SK-N-SH (cell line): Measurements from ENCODE around the gene TMEM109. TPM values are rescaled to one million over a fixed set of nuclear protein-coding genes. Genes with fewer than 3 reads are reported as not detected.

Source experiments
- CTCF ChIA-PET: fragments of 300-600, 350-600 bp; formaldehyde crosslinking; extraction: SDS; loops from one replicate; lab custom pipeline; 2021; lab: Yijun Ruan, JAX
- POLR2A ChIA-PET: fragments of 350-600 bp; sonication (Branson Sonifier 250); formaldehyde crosslinking; extraction: SDS; loops from one replicate; lab custom pipeline; 2020; ENCODE audit warnings: antibody characterized with exemption, inconsistent platforms; lab: Yijun Ruan, JAX
- DNase-seq: peaks from one replicate; pipeline ENCODE4 v3.0.0; 2012
- H2AFZ ChIP-seq: fragments of 200-600 bp; sonication (generic); 2 replicates; pipeline ENCODE4 v1.8.1; 2016; ENCODE audit warnings: antibody characterized with exemption, mild to moderate bottlenecking, low read depth
- H3F3A ChIP-seq: fragments of 200-600 bp; sonication (generic); replicated peaks from 2 replicates; pipeline ENCODE3; 2016; ENCODE audit warnings: antibody characterized with exemption, mild to moderate bottlenecking; ENCODE audit not compliant: insufficient read depth
- H3K27ac ChIP-seq, 2 experiments: fragments of 200-500 bp in 1 of 2; fragments of 200-600 bp in 1 of 2; sonication (Bioruptor generic) in 1 of 2; sonication (generic), shearing (Covaris generic) in 1 of 2; 2 replicates each; pipeline versions ENCODE4 v1.5.1 to v1.6.1; 2014 to 2016; ENCODE audit warnings: low read depth in 2 of 2, inconsistent platforms in 1 of 2, low read length in 1 of 2, mild to moderate bottlenecking in 1 of 2, mixed read lengths in 1 of 2
- H3K27me3 ChIP-seq: fragments of 200-600 bp; sonication (generic), shearing (Covaris generic); 2 replicates; pipeline ENCODE4 v1.6.1; 2016; ENCODE audit warnings: mixed run types; ENCODE audit not compliant: insufficient read depth
- H3K36me3 ChIP-seq, 2 experiments: fragments of 200-500 bp in 1 of 2; fragments of 200-600 bp in 1 of 2; sonication (Bioruptor generic) in 1 of 2; sonication (generic) in 1 of 2; replicated peaks in 1 of 2; 2 replicates each; pipeline versions ENCODE3 to v1.5.1; 2014 to 2016; ENCODE audit warnings: low read length in 1 of 2, mild to moderate bottlenecking in 1 of 2; ENCODE audit not compliant: insufficient read depth in 2 of 2, control insufficient read depth in 1 of 2
- H3K4me1 ChIP-seq, 2 experiments: fragments of 200-500 bp in 1 of 2; fragments of 200-600 bp in 1 of 2; sonication (Bioruptor generic) in 1 of 2; sonication (generic), shearing (Covaris generic) in 1 of 2; 2 replicates each; pipeline versions ENCODE4 v1.5.1 to v1.6.1; 2014 to 2016; ENCODE audit warnings: low read depth in 1 of 2, low read length in 1 of 2, mixed run types in 1 of 2; ENCODE audit not compliant: insufficient read depth in 2 of 2, control insufficient read depth in 1 of 2
- H3K4me2 ChIP-seq: fragments of 200-600 bp; sonication (generic), shearing (Covaris generic); 2 replicates; pipeline ENCODE4 v1.6.1; 2017; ENCODE audit warnings: mixed run types
- H3K4me3 ChIP-seq, 2 experiments: fragments of 200-500 bp in 1 of 2; fragments of 200-600 bp in 1 of 2; sonication (Bioruptor generic) in 1 of 2; sonication (generic), shearing (Covaris generic) in 1 of 2; 2 replicates each; pipeline versions ENCODE4 v1.5.1 to v1.8.1; 2014 to 2016; ENCODE audit warnings: low read depth in 2 of 2, inconsistent platforms in 1 of 2, low read length in 1 of 2, mild to moderate bottlenecking in 1 of 2, mixed read lengths in 1 of 2, moderate library complexity in 1 of 2
- H3K79me2 ChIP-seq: fragments of 200-600 bp; sonication (generic); 2 replicates; pipeline ENCODE4 v1.8.1; 2017; ENCODE audit warnings: mild to moderate bottlenecking; ENCODE audit not compliant: insufficient read depth
- H3K9ac ChIP-seq: fragments of 200-600 bp; sonication (generic); 2 replicates; pipeline ENCODE4 v1.6.1; 2017; ENCODE audit warnings: mixed run types
- H3K9me2 ChIP-seq: fragments of 200-600 bp; sonication (generic); 2 replicates; pipeline ENCODE4 v1.6.1; 2017; ENCODE audit warnings: mixed run types
- H3K9me3 ChIP-seq: fragments of 200-600 bp; sonication (generic); 2 replicates; pipeline ENCODE4 v1.6.1; 2017; ENCODE audit warnings: mixed run types, mild to moderate bottlenecking, moderate library complexity
- H4K20me1 ChIP-seq: fragments of 200-600 bp; sonication (generic); 2 replicates; pipeline ENCODE4 v1.6.1; 2017; ENCODE audit warnings: mild to moderate bottlenecking, mixed run types; ENCODE audit not compliant: insufficient read depth
- CTCF ChIP-seq: fragments of 200-600 bp; sonication (generic); IDR thresholded peaks from 2 replicates; pipeline ENCODE4 v1.6.1; 2017; ENCODE audit warnings: antibody characterized with exemption, mild to moderate bottlenecking, moderate library complexity
- ELF1 ChIP-seq: IDR thresholded peaks from 2 replicates; pipeline ENCODE4 v1.4.0; 2012
- EP300 ChIP-seq, 2 experiments: IDR thresholded peaks; 2 replicates each; pipeline versions ENCODE4 v1.4.0 to v1.6.1; 2012; ENCODE audit warnings: borderline replicate concordance in 1 of 2, low read depth in 1 of 2, low read length in 1 of 2
- EZH2phosphoT487 ChIP-seq: fragments of 200-600 bp; sonication (generic); IDR thresholded peaks from 2 replicates; pipeline ENCODE4 v1.6.1; 2017; ENCODE audit warnings: low read depth, mixed run types, mild to moderate bottlenecking, antibody characterized with exemption, moderate library complexity, borderline replicate concordance
- FOXJ3 ChIP-seq: sonication (generic); formaldehyde crosslinking; IDR thresholded peaks from 2 replicates; pipeline ENCODE4 v1.5.1; 2020; ENCODE audit warnings: mild to moderate bottlenecking, missing genetic modification reagents
- GATA2 ChIP-seq: sonication (generic); formaldehyde crosslinking; IDR thresholded peaks from 2 replicates; pipeline ENCODE4 v1.5.0; 2020; ENCODE audit warnings: mild to moderate bottlenecking, missing genetic modification reagents
- JUND ChIP-seq: IDR thresholded peaks from 2 replicates; pipeline ENCODE4 v1.4.0; 2012
- MAX ChIP-seq: IDR thresholded peaks from 2 replicates; pipeline ENCODE4 v1.4.0; 2012; ENCODE audit warnings: low read depth
- MEF2A ChIP-seq: IDR thresholded peaks from 2 replicates; pipeline ENCODE4 v1.4.0; 2012; ENCODE audit warnings: low read depth, borderline replicate concordance
- NFIC ChIP-seq: IDR thresholded peaks from 2 replicates; pipeline ENCODE4 v1.4.0; 2012; ENCODE audit warnings: borderline replicate concordance
- NRF1 ChIP-seq: IDR thresholded peaks from 2 replicates; pipeline ENCODE4 v1.6.1; 2012; ENCODE audit warnings: low read depth, mild to moderate bottlenecking, low read length
- REST ChIP-seq: IDR thresholded peaks from 2 replicates; pipeline ENCODE4 v1.6.1; 2012; ENCODE audit warnings: mild to moderate bottlenecking, low read depth, low read length, moderate library complexity
- RFX5 ChIP-seq: IDR thresholded peaks from 2 replicates; pipeline ENCODE4 v1.6.1; 2012; ENCODE audit warnings: mild to moderate bottlenecking, improper control_type of control experiment, low read length
- SIN3A ChIP-seq: IDR thresholded peaks from 2 replicates; pipeline ENCODE4 v1.6.1; 2012; ENCODE audit warnings: low read depth, mild to moderate bottlenecking, low read length, moderate library complexity, borderline replicate concordance
- TAF1 ChIP-seq: IDR thresholded peaks from 2 replicates; pipeline ENCODE4 v1.6.1; 2012; ENCODE audit warnings: low read depth, mild to moderate bottlenecking, low read length, moderate library complexity, borderline replicate concordance
- TCF12 ChIP-seq: IDR thresholded peaks from 2 replicates; pipeline ENCODE4 v1.4.0; 2012
- TEAD4 ChIP-seq: IDR thresholded peaks from 2 replicates; pipeline ENCODE4 v1.4.0; 2012; ENCODE audit warnings: mild to moderate bottlenecking, borderline replicate concordance; ENCODE audit not compliant: insufficient read depth
- USF1 ChIP-seq: IDR thresholded peaks from 2 replicates; pipeline ENCODE4 v1.4.0; 2012; ENCODE audit warnings: low read depth, borderline replicate concordance
- YY1 ChIP-seq: IDR thresholded peaks from 2 replicates; pipeline ENCODE4 v1.4.0; 2012; ENCODE audit warnings: low read depth, mild to moderate bottlenecking
- ZBTB33 ChIP-seq: IDR thresholded peaks from 2 replicates; pipeline ENCODE4 v1.4.0; 2012; ENCODE audit warnings: low read depth, borderline replicate concordance
- WGBS: methylation state at CpG from one replicate; pipeline ENCODE4 v1.1.6; 2017; ENCODE audit warnings: low lambda C conversion rate; 5-methylcytosine and 5-hydroxymethylcytosine counted together
- polyA plus RNA-seq, 3 experiments: library from polyadenylated mRNA; depleted of rRNA; stranded (reverse); fragments of >200 nt; gene quantifications; 2 replicates each; pipeline ENCODE4 v1.2.3, GENCODE V29; 2012

TMEM109 gene
- polyA plus RNA-seq, 1 of the 3 experiments (the other 2 are of a cell fraction): 52.7 TPM

- no peak overlapping the region for H2AFZ ChIP-seq
- POLR2A ChIA-PET: no interaction called here
- H3K9me3 ChIP-seq: no peaks in the 10 kb centered on the region
- TF ChIP-seq JUND: no peak
- TF ChIP-seq GATA2 (CRISPR knock-in tag): no peak
- no peak for TF ChIP-seq ZBTB33
- no peak for TF ChIP-seq RFX5
- no peak for TF ChIP-seq TEAD4
- TF ChIP-seq MEF2A: no peak
- no peak for TF ChIP-seq FOXJ3 (CRISPR knock-in tag)
- TF ChIP-seq EP300 (IDR thresholded peaks at IDR 0.05; ENCODE audit: borderline replicate concordance in 1 of 2, low read depth in 1 of 2, low read length in 1 of 2): no peak
- TF ChIP-seq USF1: no peak
- no peak for TF ChIP-seq NRF1
- no peak for TF ChIP-seq TAF1
- TF ChIP-seq TCF12: no peak
- TF ChIP-seq SIN3A: no peak
- TF ChIP-seq ELF1: no peak
- TF ChIP-seq CTCF: no peak
- TF ChIP-seq MAX: no peak
- TF ChIP-seq NFIC: no peak
- TF ChIP-seq YY1: no peak
- no peak for TF ChIP-seq REST
- TF ChIP-seq EZH2phosphoT487: no peak
- peaks cover 0 to 2% of the 10 kb centered on the region in 2 experiments; a peak in 1 of 4 replicates for H3K4me1 ChIP-seq
- H3K4me2 ChIP-seq: no peak overlapping the region
- H3F3A ChIP-seq: no peaks in the 10 kb centered on the region
- H3K9me2 ChIP-seq: no peaks in the 10 kb centered on the region
- no peak overlapping the region for H3K9ac ChIP-seq
- WGBS: 92% methylated on average over 17 of the region's 37 CpGs
- no peaks in the 10 kb centered on the region for H3K27me3 ChIP-seq
- no peaks in the 10 kb centered on the region for H3K79me2 ChIP-seq
- no peak for DNase-seq
- peaks cover 0 to 45% of the 10 kb centered on the region in 2 experiments for H3K36me3 ChIP-seq
- H3K4me3 ChIP-seq: no peak overlapping the region
- no peaks in the 10 kb centered on the region for H4K20me1 ChIP-seq
- no peak overlapping the region for H3K27ac ChIP-seq
- CTCF ChIA-PET: interaction anchor here (0.9 to 1.8 kb wide), 2 partner anchors 20 to 254 kb away, joined by 3 to 7 read pairs; partner anchors contain the start of gene TMEM109
Observed at GRCh38 chr11:60933416-60934123, 19.6 kb downstream of the TMEM109 start.
